Coronary artery (tissue), 2 donors: ENCODE results near the gene PUM1.
"Not testable (repeated sequence)": the region's sequence is repeated elsewhere in the genome, so short reads cannot be mapped to it uniquely, and the experiment has no call there.

ENCODE experiments used
- DNase-seq: peaks from one replicate; pipeline ENCODE4 v3.0.0-alpha.2; 2017; ENCODE audit warnings: low spot score
- H3K27ac ChIP-seq, 2 donors: fragments of 200-600 bp; sonication (generic); one replicate each; pipeline ENCODE4 v1.5.1; 2016 to 2019
- H3K4me3 ChIP-seq: fragments of 200-600 bp; sonication (generic); 2 replicates; pipeline ENCODE4 v1.5.1; 2016; ENCODE audit warnings: mild to moderate bottlenecking, moderate library complexity
- CTCF ChIP-seq: fragments of 200-600 bp; sonication (generic); IDR thresholded peaks from one replicate; pipeline ENCODE4 v1.5.1; 2019; ENCODE audit warnings: antibody characterized with exemption

Gene PUM1

GRCh38 chr1:30936541-30937171 is 128.9 kb downstream of the PUM1 start:
- Histone ChIP-seq H3K27ac (no peak overlapping the region), H3K4me3 (no peak overlapping the region)
- DNase-seq = no peak
- no peak for TF ChIP-seq CTCF

GRCh38 chr1:30935758-30936157 is 129.8 kb downstream of the PUM1 start:
- not testable (repeated sequence) for H3K27ac ChIP-seq, H3K4me3 ChIP-seq, DNase-seq

- H3K4me3 ChIP-seq = no peak overlapping the region
- DNase-seq = no peak
- H3K27ac ChIP-seq = no peak overlapping the region
- no peak for TF ChIP-seq CTCF
Measured at GRCh38 chr1:30934613-30935012, 130.9 kb downstream of the PUM1 start.

- H3K27ac ChIP-seq = no peak overlapping the region
- no peak for TF ChIP-seq CTCF
- H3K4me3 ChIP-seq = no peak overlapping the region
- DNase-seq = no peak
Measured at GRCh38 chr1:30933874-30934252, 131.7 kb downstream of the PUM1 start.

GRCh38 chr1:30930631-30931173 is 134.8 kb downstream of the PUM1 start:
- no peak for TF ChIP-seq CTCF
- Histone ChIP-seq H3K27ac (no peak overlapping the region), H3K4me3 (no peak overlapping the region)
- no peak for DNase-seq

- Histone ChIP-seq H3K27ac (no peak overlapping the region), H3K4me3 (no peak overlapping the region)
- DNase-seq = no peak
- TF ChIP-seq CTCF = no peak
Measured at GRCh38 chr1:30929944-30930525, 135.5 kb downstream of the PUM1 start.

GRCh38 chr1:30929135-30929889 is 136.2 kb downstream of the PUM1 start:
- DNase-seq = no peak
- TF ChIP-seq CTCF = peak; percentile 57
- H3K27ac ChIP-seq = no peak overlapping the region
- H3K4me3 ChIP-seq = no peak overlapping the region
